K562 (cell line): ENCODE results near the gene COPS6. TPM values are rescaled to one million over a fixed set of nuclear protein-coding genes. Genes with fewer than 3 reads are reported as not detected.

Experiments
- CBX1 ChIP-seq: sonication (generic); IDR thresholded peaks from 2 replicates; pipeline ENCODE4 v1.6.1; 2016; ENCODE audit warnings: antibody characterized with exemption, low read depth, mild to moderate bottlenecking
- CHAMP1 ChIP-seq: fragments of 450-650 bp; IDR thresholded peaks from 2 replicates; pipeline ENCODE4 v1.6.1; 2016; ENCODE audit warnings: mild to moderate bottlenecking
- CHD2 ChIP-seq: IDR thresholded peaks from 2 replicates; pipeline ENCODE4 v1.6.1; 2011; ENCODE audit warnings: low read depth, low read length
- CHD4 ChIP-seq: fragments of 200-600 bp; sonication (generic); IDR thresholded peaks from 3 replicates; pipeline ENCODE4 v1.6.1; 2012; ENCODE audit warnings: low read depth, mild to moderate bottlenecking, mixed read lengths, low read length, inconsistent platforms; ENCODE audit not compliant: insufficient read depth, insufficient replicate concordance, poor library complexity, severe bottlenecking
- DPF2 ChIP-seq: fragments of 450-650 bp; IDR thresholded peaks from 2 replicates; pipeline ENCODE4 v1.6.1; 2016
- GTF2A2 ChIP-seq: IDR thresholded peaks from 2 replicates; pipeline ENCODE4 v1.6.1; 2016; ENCODE audit warnings: mild to moderate bottlenecking, missing genetic modification characterization, missing compliant biosample characterization
- GTF3C2 ChIP-seq: IDR thresholded peaks from 3 replicates; pipeline ENCODE4 v1.6.1; 2011; ENCODE audit warnings: borderline replicate concordance, mild to moderate bottlenecking, moderate library complexity; ENCODE audit not compliant: insufficient read length; ENCODE audit errors: extremely low read depth
- MCM3 ChIP-seq: fragments of 450-650 bp; IDR thresholded peaks from 2 replicates; pipeline ENCODE4 v1.6.1; 2016
- MEF2D ChIP-seq: conservative IDR thresholded peaks from 2 replicates; pipeline ENCODE4 v1.6.1; 2016; ENCODE audit warnings: low read depth, missing genetic modification characterization, missing compliant biosample characterization
- MTA1 ChIP-seq: fragments of 450-650 bp; IDR thresholded peaks from 2 replicates; pipeline ENCODE4 v1.6.1; 2017; ENCODE audit warnings: borderline replicate concordance
- MXI1 ChIP-seq: IDR thresholded peaks from 2 replicates; pipeline ENCODE4 v1.6.1; 2011; ENCODE audit warnings: low read depth, mild to moderate bottlenecking, improper control_type of control experiment, low read length
- POLR2B ChIP-seq: fragments of 450-650 bp; IDR thresholded peaks from 2 replicates; pipeline ENCODE4 v1.6.1; 2018; ENCODE audit warnings: low read depth; ENCODE audit not compliant: partially characterized antibody
- POLR2G ChIP-seq: fragments of 200-400 bp; formaldehyde crosslinking; IDR thresholded peaks from 2 replicates; pipeline ENCODE4 v1.6.1; 2017; ENCODE audit warnings: low read depth, mild to moderate bottlenecking, antibody characterized with exemption, low read length, moderate library complexity
- RBM34 ChIP-seq: fragments of 200-400 bp; formaldehyde crosslinking; IDR thresholded peaks from 2 replicates; pipeline ENCODE4 v1.6.1; 2018; ENCODE audit warnings: low read length, borderline replicate concordance; ENCODE audit not compliant: insufficient read depth
- SMAD2 ChIP-seq: fragments of 150-350 bp; IDR thresholded peaks from 2 replicates; pipeline ENCODE4 v1.6.1; 2014; ENCODE audit warnings: low read depth, mild to moderate bottlenecking, low read length
- SMARCB1 ChIP-seq: IDR thresholded peaks from 2 replicates; pipeline ENCODE4 v1.6.1; 2011; ENCODE audit warnings: improper control_type of control experiment, low read depth; ENCODE audit not compliant: insufficient read length
- TBL1XR1 ChIP-seq, 2 experiments: IDR thresholded peaks; 2 replicates each; pipeline ENCODE4 v1.6.1; 2012; ENCODE audit warnings: improper control_type of control experiment in 2 of 2, low read length in 2 of 2, mild to moderate bottlenecking in 1 of 2
- ZBTB43 ChIP-seq: sonication (generic); formaldehyde crosslinking; IDR thresholded peaks from 2 replicates; pipeline ENCODE4 v1.8.0; 2023; ENCODE audit warnings: mild to moderate bottlenecking, missing genetic modification reagents
- ZC3H11A ChIP-seq: IDR thresholded peaks from 2 replicates; pipeline ENCODE4 v1.6.1; 2012; ENCODE audit warnings: low read depth, low read length, improper control_type of control experiment
- ZNF133 ChIP-seq: fragments of 250-450 bp; sonication (Bioruptor Pico); IDR thresholded peaks from 2 replicates; pipeline ENCODE4 v1.4.0; 2020; ENCODE audit warnings: mild to moderate bottlenecking
- ZNF23 ChIP-seq: fragments of 250-450 bp; sonication (Bioruptor Pico); IDR thresholded peaks from 2 replicates; pipeline ENCODE4 v1.4.0; 2020; ENCODE audit warnings: mild to moderate bottlenecking
- ZNF253 ChIP-seq: fragments of 250-450 bp; sonication (Bioruptor Pico); conservative IDR thresholded peaks from 2 replicates; pipeline ENCODE4 v1.6.1; 2021; ENCODE audit warnings: mild to moderate bottlenecking
- ZNF347 ChIP-seq: fragments of 450-650 bp; formaldehyde crosslinking; IDR thresholded peaks from 2 replicates; pipeline ENCODE4 v1.4.0; 2020; ENCODE audit warnings: low read depth, mild to moderate bottlenecking, moderate library complexity
- ZNF431 ChIP-seq: sonication (generic); formaldehyde crosslinking; IDR thresholded peaks from 2 replicates; pipeline ENCODE4 v1.8.0; 2022; ENCODE audit warnings: mild to moderate bottlenecking, missing genetic modification reagents
- ZNF699 ChIP-seq: fragments of 250-450 bp; sonication (Bioruptor Pico); IDR thresholded peaks from 2 replicates; pipeline ENCODE4 v1.8.0; 2021; ENCODE audit warnings: mild to moderate bottlenecking, moderate library complexity; ENCODE audit not compliant: insufficient replicate concordance
- polyA plus RNA-seq, 8 experiments: library from polyadenylated mRNA; depleted of rRNA in 4 of 8; stranded (reverse) in 5 of 8; unstranded in 3 of 8; fragments of >200 nt; fragmentation: Nextera tagmentation in 2 of 8; fragmentation: Illumina TruSeq in 1 of 8; extraction: Ambion mirVana in 2 of 8; extraction: Trizol in 1 of 8; gene quantifications; 2 replicates each; pipeline versions ENCODE4 v1.2.1 to v1.2.3, GENCODE V29; 2011 to 2014; ENCODE audit warnings: inconsistent platforms in 1 of 8, missing spikeins in 1 of 8
- total RNA-seq, 7 experiments: library from RNA; depleted of rRNA in 6 of 7; stranded (reverse); fragments of >200 nt in 6 of 7; fragmentation: Illumina TruSeq in 2 of 7; extraction: Trizol in 2 of 7; gene quantifications; 2 replicates each; pipeline versions ENCODE4 v1.2.1 to v1.2.3, GENCODE V29; 2011 to 2021; ENCODE audit warnings: low replicate concordance in 1 of 7

The COPS6 gene
- total and polyA plus RNA-seq, 9 of the 15 experiments (the other 6 are each of a cell fraction or from before 2014, with no cell fraction given): 63.0 to 331 (median 168) TPM

GRCh38 chr7:100132697-100133151 lies 44.0 kb downstream of the COPS6 start (continued):
- TF ChIP-seq CHD4 (no peak), RBM34 (no peak), POLR2B (no peak), ZNF133 (CRISPR knock-in tag) (no peak; the same call in 1 of the 2 replicates), CHAMP1 (no peak), MTA1 (0 out of 2 replicates have a peak, but pooled peaks have one; percentile 12), MEF2D (no peak), ZNF431 (CRISPR knock-in tag) (no peak), DPF2 (peak; percentile 44; the same call in 1 of the 2 replicates), GTF3C2 (no peak), MXI1 (no peak), CHD2 (no peak), CBX1 (no peak), POLR2G (no peak), ZNF699 (no peak), GTF2A2 (no peak), ZC3H11A (no peak), SMAD2 (no peak), TBL1XR1 (IDR thresholded peaks at IDR 0.05; ENCODE audit: low read length in 2 of 2) (0 out of 4 replicates have a peak, but pooled peaks of 1 of the 2 experiments have one; percentile 14), SMARCB1 (no peak), ZNF347 (CRISPR knock-in tag) (no peak), ZBTB43 (no peak), ZNF23 (CRISPR knock-in tag) (no peak), ZNF253 (no peak), MCM3 (no peak)
